IPS DF 6.9 (cell line): ENCODE data around the gene CNPY2.
"Not testable (repeated sequence)": the region's sequence is repeated elsewhere in the genome, so short reads cannot be mapped to it uniquely, and the experiment has no call there.

Experiments used
- DNase-seq: peaks from one replicate; pipeline ENCODE4 v3.0.0-alpha.2; 2013; ENCODE audit warnings: low read depth, low spot score
- H3K27ac ChIP-seq: one replicate; pipeline ENCODE4 v1.5.1; 2013; ENCODE audit warnings: low read length, control low read depth
- H3K27me3 ChIP-seq: 2 replicates; pipeline ENCODE4 v1.6.1; 2013; ENCODE audit warnings: mild to moderate bottlenecking, low read length; ENCODE audit not compliant: control insufficient read depth, insufficient read depth
- H3K36me3 ChIP-seq: 2 replicates; pipeline ENCODE4 v1.6.1; 2013; ENCODE audit warnings: low read length; ENCODE audit not compliant: control insufficient read depth, insufficient read depth
- H3K4me1 ChIP-seq: 2 replicates; pipeline ENCODE4 v1.6.1; 2013; ENCODE audit warnings: low read length; ENCODE audit not compliant: control insufficient read depth, insufficient read depth
- H3K4me3 ChIP-seq: 2 replicates; pipeline ENCODE4 v1.5.1; 2013; ENCODE audit warnings: mild to moderate bottlenecking, low read length
- H3K9me3 ChIP-seq: 2 replicates; pipeline ENCODE4 v1.6.1; 2013; ENCODE audit warnings: low read length, inconsistent platforms; ENCODE audit not compliant: control insufficient read depth, insufficient read depth
- WGBS: extraction: QIAGEN DNeasy Blood & Tissue Kit; methylation state at CpG from one replicate; pipeline ENCODE4 v1.1.7; 2013; ENCODE audit warnings: mixed read lengths, missing lambda C conversion rate; ENCODE audit not compliant: insufficient read length, insufficient coverage; 5-methylcytosine and 5-hydroxymethylcytosine counted together

Gene CNPY2

GRCh38 chr12:56346675-56347074 lies 30.9 kb upstream of the CNPY2 start:
- no peak for DNase-seq
- H3K36me3 ChIP-seq: peaks cover 28% of the 10 kb centered on the region
- WGBS: no CpG with 5 or more reads among the region's 7 CpGs
- H3K27me3 ChIP-seq: no peaks in the 10 kb centered on the region
- no peak overlapping the region for H3K4me3 ChIP-seq
- H3K4me1 ChIP-seq: no peaks in the 10 kb centered on the region
- H3K27ac ChIP-seq: no peak overlapping the region
- H3K9me3 ChIP-seq: no peaks in the 10 kb centered on the region

- WGBS: no CpG with 5 or more reads among the region's 2 CpGs
- not testable (repeated sequence) for H3K27ac ChIP-seq
Observed at GRCh38 chr12:56342290-56342689, 26.5 kb upstream of the CNPY2 start.

GRCh38 chr12:56341616-56342015 lies 25.8 kb upstream of the CNPY2 start:
- Histone ChIP-seq H3K4me3 (no peak overlapping the region), H3K36me3 (peaks cover 10% of the 10 kb centered on the region; the same call in 1 of the 2 replicates), H3K27ac (no peak overlapping the region), H3K9me3 (no peaks in the 10 kb centered on the region), H3K4me1 (peaks cover 6% of the 10 kb centered on the region), H3K27me3 (no peaks in the 10 kb centered on the region)
- WGBS: no CpG with 5 or more reads among the region's 1 CpG
- no peak for DNase-seq

More at GRCh38 chr12:56342290-56342689, 26.5 kb upstream of the CNPY2 start:
- H3K27me3 ChIP-seq, DNase-seq, H3K4me3 ChIP-seq, H3K4me1 ChIP-seq, H3K36me3 ChIP-seq, H3K9me3 ChIP-seq: not testable (repeated sequence)

GRCh38 chr12:56339158-56339422 lies 23.3 kb upstream of the CNPY2 start:
- no peak for DNase-seq
- Histone ChIP-seq H3K27ac (no peak overlapping the region), H3K9me3 (no peaks in the 10 kb centered on the region), H3K36me3 (peaks cover 10% of the 10 kb centered on the region; the same call in 1 of the 2 replicates), H3K27me3 (no peaks in the 10 kb centered on the region), H3K4me1 (peaks cover 6% of the 10 kb centered on the region), H3K4me3 (no peak overlapping the region)
- no CpG with 5 or more reads among the region's 1 CpG for WGBS

- no peak within 1 kb of the TSS for H3K4me3 ChIP-seq
- peaks cover 8% of the 10 kb centered on the region; the same call in 1 of the 2 replicates for H3K36me3 ChIP-seq
- H3K27ac ChIP-seq: no peak within 1 kb of the TSS
- DNase-seq: no peak
- H3K27me3 ChIP-seq: no peaks in the 10 kb centered on the region
- no peaks in the 10 kb centered on the region for H3K9me3 ChIP-seq
- peaks cover 6% of the 10 kb centered on the region for H3K4me1 ChIP-seq
- WGBS: no CpG with 5 or more reads among the region's 9 CpGs
Observed at GRCh38 chr12:56338308-56339157, 22.7 kb upstream of the CNPY2 start, which contains the start of gene IL23A. TSS of gene IL23A (plus strand) at chr12:56338884. CDS start at chr12:56339045, 161 bp downstream.

- peaks cover 6% of the 10 kb centered on the region for H3K4me1 ChIP-seq
- WGBS: no CpG with 5 or more reads among the region's 8 CpGs
- no peaks in the 10 kb centered on the region for H3K9me3 ChIP-seq
- no peak overlapping the region for H3K4me3 ChIP-seq
- DNase-seq: no peak
- no peak overlapping the region for H3K27ac ChIP-seq
- no peaks in the 10 kb centered on the region for H3K27me3 ChIP-seq
- H3K36me3 ChIP-seq: peaks cover under 1% of the 10 kb centered on the region; the same call in 1 of the 2 replicates
Observed at GRCh38 chr12:56337753-56338251, 22.0 kb upstream of the CNPY2 start.

GRCh38 chr12:56336361-56337167 lies 20.8 kb upstream of the CNPY2 start:
- Histone ChIP-seq H3K4me1 (peaks cover 7% of the 10 kb centered on the region), H3K27me3 (no peaks in the 10 kb centered on the region), H3K27ac (no peak overlapping the region), H3K9me3 (no peaks in the 10 kb centered on the region), H3K36me3 (no peaks in the 10 kb centered on the region), H3K4me3 (no peak overlapping the region)
- no CpG with 5 or more reads among the region's 9 CpGs for WGBS
- DNase-seq: no peak

GRCh38 chr12:56335527-56335926 lies 19.7 kb upstream of the CNPY2 start:
- not testable (repeated sequence) for H3K4me1 ChIP-seq, H3K36me3 ChIP-seq, DNase-seq, H3K9me3 ChIP-seq, H3K4me3 ChIP-seq, H3K27me3 ChIP-seq, H3K27ac ChIP-seq
- WGBS: no CpG with 5 or more reads among the region's 8 CpGs

- no peak for DNase-seq
- no CpG with 5 or more reads among the region's 6 CpGs for WGBS
- H3K4me1 ChIP-seq: peaks cover 7% of the 10 kb centered on the region
Observed at GRCh38 chr12:56334490-56334793, 18.7 kb upstream of the CNPY2 start.

GRCh38 chr12:56333679-56334489 lies 18.1 kb upstream of the CNPY2 start, which contains the start of gene PAN2:
TSS of gene PAN2 (minus strand) at chr12:56334000. CDS start at chr12:56333094, 906 bp downstream.
- Histone ChIP-seq H3K4me1 (peaks cover 5% of the 10 kb centered on the region), H3K4me3 (peak within 1 kb of the TSS; percentile 59; the same call in 1 of the 2 replicates), H3K36me3 (no peaks in the 10 kb centered on the region), H3K27ac (no peak within 1 kb of the TSS), H3K9me3 (no peaks in the 10 kb centered on the region), H3K27me3 (no peaks in the 10 kb centered on the region)
- WGBS: no CpG with 5 or more reads among the region's 45 CpGs
- peak; percentile 83 for DNase-seq

More at GRCh38 chr12:56334490-56334793, 18.7 kb upstream of the CNPY2 start:
- H3K27ac ChIP-seq: no peak overlapping the region
- H3K27me3 ChIP-seq: no peaks in the 10 kb centered on the region
- H3K4me3 ChIP-seq: peak overlapping the region; percentile 59; the same call in 1 of the 2 replicates
- H3K36me3 ChIP-seq: no peaks in the 10 kb centered on the region
- no peaks in the 10 kb centered on the region for H3K9me3 ChIP-seq
